Activated CD4-positive, alpha-beta T cell treated with anti-CD3 and anti-CD28 coated beads, Interleukin-2, amount 50 U/mL, for 16 hours (primary cell): ENCODE measurements around the gene PDF.

ENCODE experiments used
- DNase-seq: peaks from one replicate; pipeline ENCODE4 v3.0.0-alpha.2; 2020

Gene PDF

DNA sequence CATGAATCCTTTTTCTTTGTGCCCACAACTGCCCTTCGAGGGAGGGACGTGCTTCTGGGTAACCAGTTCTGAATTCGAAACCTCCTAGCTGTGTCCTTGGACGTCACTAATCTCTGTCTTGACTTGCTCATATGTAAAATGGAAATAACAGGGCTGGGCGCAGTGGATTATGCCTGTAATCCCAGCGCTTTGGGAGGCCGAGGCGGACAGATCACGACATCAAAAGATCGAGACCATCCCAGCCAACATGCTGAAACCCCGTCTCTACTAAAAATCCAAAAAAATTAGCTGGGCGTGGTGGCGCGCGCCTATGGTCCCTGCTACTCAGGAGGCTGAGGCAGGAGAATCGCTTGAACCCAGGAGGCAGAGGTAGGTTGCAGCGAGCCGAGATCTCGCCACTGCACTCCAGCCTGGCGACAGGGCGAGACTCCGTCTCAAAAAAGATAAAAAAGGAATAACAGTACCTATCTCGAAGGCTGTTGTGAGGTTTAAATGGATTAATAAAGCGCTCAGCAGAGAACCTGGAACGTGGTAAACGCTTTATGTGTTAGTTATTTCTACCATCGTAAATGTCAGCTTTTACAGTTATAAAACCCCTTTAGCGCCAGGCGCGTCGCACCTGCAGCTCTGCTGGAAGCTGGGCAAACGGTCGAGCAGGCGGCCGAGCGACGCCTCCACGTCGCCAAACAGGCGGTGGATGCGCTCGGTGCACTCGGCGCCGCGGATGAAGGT, 8.3 kb upstream of the PDF start:
- no peak for DNase-seq

- DNase-seq = no peak
These were observed 4.3 kb upstream of the PDF start for GRCh38 chr16:69334696-69335095.

GRCh38 chr16:69329369-69330285, 761 bp downstream of the PDF start:
- DNase-seq = peak; percentile 35

- peak; percentile 66 for DNase-seq
These were observed 1.5 kb downstream of the PDF start for GRCh38 chr16:69328854-69329316.

DNA sequence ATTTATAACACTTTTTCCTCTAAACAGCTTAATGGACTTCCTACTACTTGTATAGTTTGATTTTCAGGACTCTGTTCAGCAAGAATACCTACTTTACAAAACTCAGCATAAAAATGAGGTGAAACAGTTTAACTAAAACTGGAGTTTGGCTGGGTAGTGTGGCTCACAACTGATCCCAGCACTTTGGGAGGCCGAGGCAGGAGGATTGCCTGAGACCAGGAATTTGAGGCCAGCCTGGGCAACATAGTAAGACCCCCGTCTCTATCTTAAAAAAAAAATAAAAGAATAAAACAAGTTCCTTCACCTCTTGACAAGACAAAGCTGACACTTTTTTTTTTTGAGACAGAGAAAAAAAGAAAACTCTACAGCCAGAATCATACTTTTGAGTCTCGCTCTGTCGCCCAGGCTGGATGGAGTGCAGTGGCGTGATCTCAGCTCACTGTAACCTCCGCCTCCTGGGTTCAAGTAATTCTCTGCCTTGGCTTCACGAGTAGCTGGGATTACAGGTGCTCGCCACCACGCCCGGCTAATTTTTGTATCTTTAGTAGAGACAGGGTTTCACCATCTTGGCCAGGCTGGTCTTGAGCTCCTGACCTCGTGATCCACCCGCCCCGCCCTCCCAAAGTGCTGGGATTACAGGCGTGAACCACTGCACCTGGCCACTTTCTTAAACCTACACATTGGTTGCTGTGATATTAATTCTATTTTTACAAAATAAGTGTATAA, 2.6 kb downstream of the PDF start:
- no peak for DNase-seq

- no peak for DNase-seq
These were observed 4.1 kb downstream of the PDF start for GRCh38 chr16:69326172-69326873.

DNA sequence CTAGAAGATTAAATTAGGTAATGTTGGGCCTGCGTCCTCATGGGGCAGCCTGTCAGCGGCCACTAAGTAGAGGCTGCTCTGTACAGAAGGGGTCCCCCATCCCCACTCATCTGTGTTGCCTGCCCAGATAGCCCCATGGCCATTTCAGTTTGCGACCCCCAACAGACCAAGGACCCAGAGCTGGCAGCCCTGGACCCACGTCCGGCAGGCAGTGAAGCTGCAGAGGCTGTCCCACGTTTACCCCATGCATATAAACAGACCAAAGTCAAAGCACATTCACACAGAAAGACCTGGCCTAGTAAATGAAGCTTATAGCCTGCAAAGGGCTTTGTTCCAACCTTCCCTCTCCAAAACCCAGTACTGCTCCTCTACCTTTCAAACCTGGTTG, 4.6 kb downstream of the PDF start:
- DNase-seq = no peak

DNA sequence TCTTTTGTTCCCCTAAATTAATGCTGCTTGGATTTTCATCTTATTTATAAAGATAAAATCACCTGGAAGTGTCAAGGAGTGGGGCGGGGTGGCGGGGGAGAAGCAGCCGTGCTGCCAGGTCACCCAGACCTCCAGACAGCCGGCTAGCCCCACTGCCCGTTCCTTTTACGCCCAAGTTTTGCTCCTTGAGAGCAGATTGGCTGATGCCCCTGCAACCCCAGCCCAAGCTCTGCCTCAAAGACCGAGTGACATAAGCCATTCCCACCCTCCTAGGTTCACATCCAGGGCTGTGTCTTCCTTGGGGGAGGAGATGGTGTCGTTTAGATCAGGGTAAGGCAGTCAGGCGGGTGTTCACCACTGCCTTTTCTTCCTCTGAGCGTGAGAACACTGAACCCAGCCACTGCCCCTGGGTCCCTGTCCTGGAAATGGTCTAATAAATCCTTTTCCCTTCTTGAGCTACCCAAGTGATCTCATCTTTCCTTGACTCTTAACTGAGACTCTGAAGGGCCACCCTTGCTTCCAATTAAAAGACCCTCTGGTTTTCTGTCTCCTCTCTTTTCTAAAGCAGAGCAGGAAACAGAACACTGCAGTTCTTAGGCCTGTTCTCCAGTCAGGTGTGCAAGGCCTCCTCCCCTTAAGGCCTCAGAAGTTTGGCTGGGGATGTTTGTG, 5.7 kb downstream of the PDF start:
- DNase-seq = no peak

DNA sequence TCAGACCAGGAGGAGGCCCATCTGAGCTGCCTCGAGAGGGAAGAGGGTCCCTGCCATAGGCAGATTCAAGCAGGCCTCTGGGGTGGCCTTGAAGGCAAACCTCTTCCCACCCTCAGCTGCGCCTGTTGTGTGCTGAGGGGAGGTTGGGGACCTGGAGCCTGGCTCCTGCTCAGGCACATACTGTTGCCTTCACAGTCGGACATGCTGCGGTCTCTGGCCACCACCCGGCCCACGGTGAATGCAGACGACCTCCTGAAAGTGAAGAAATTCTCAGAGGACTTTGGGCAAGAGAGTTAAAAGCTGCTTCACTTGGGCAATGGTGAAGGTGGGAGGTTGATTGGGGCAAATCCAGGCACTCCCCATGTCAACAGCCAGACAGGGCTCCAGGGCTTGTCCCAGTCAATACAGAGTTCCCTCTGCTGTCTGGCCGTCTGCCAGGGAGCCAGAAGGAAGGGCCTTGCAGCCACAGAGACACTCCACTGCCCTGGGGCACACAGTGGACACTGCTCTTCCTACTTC, 6.3 kb downstream of the PDF start:
- DNase-seq = no peak

- no peak for DNase-seq
These were observed 7.0 kb downstream of the PDF start for GRCh38 chr16:69323415-69323814.

- DNase-seq = no peak
These were observed 8.0 kb downstream of the PDF start for GRCh38 chr16:69322343-69322742.

DNA sequence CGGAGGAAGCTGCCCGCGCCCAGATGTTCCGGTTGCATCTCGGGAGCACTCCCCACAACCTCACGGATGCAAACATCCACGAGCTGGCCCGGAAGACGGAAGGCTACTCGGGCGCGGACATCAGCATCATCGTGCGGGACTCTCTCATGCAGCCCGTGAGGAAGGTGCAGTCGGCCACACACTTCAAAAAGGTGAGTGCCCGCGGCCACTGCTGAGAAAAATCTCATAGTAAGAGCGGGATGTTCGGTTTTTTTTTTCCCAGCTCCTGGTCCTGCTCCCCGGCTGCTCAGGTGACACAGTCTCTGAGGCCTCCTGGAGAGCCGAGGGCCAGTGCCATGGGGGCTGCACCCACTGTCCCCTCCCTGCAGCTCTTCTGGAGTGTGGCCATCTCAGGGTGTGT, 9.3 kb downstream of the PDF start:
- no peak for DNase-seq

DNA sequence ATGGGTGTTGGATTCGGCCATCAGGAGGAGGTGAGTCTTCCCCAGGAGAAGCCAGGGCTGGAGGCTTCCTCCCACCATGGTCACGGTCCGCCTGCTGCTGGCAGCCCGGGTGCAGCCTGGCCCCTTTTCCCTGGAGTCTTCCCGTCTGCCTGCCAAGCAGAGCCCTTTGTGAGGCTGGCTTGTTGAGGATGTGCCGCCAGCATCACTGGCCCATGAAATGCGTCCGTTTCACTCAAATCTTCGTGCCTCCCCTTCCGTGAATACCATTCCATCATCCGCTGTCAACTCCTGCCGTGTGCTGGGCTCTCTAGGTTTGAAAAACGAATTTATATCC, 9.7 kb downstream of the PDF start:
- DNase-seq = no peak

DNA sequence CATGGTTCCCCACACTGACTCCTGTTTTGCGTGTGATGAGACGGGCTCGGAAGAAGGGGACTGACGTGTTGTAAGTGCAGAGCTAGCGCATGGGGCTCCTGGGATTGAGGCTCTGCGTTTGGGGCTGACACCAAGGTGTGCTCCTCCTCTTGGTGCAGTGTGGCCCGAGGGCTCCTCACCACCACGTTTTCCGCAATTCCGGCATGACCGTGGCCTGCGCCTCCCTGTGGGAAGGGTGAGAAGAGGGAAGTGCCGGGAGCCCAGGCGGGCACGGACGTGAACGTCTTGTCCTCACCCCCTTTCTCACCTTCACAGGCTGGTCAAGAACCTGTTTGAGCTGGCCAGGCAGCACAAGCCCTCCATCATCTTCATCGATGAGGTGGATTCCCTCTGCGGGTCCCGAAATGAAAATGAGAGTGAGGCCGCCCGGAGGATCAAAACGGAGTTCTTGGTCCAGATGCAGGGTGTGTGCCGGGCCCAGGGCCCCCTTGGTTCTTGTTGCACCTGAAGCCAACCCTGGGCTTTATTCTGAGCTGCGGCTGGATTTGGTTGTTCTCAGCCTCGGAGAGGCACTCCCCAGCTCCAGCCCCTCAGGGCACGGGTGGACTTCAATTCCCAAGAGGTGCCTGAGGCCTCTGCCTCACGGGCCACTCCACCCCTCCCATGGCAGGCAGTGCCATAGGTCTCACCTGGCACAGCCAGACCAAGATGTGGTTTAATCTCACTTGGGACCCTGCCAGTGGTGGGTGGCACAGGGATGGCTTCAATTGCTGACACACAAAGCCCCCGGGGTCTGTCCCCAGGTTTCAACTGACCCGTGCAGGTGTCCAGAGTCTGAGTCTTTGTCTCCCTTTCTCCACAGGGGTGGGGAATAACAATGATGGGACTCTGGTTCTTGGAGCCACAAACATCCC, 10.3 kb downstream of the PDF start:
- DNase-seq = no peak

DNA sequence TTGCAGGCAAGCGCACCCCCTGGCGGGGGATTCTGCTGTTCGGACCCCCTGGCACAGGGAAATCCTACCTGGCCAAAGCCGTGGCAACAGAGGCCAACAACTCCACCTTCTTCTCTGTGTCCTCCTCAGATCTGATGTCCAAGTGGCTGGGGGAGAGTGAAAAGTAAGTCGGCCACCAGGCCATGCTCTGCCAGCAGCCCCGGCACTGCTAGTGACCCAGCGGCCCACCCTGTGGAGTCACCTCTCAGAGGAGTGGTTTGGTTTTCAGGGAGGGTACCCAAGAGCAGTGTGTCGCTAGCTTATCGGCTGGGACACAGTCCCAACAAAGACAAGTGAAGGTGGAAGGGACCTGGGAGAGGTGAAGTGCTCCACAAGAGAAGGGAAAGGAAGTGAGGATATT, 11.0 kb downstream of the PDF start:
- DNase-seq = no peak

GRCh38 chr16:69318911-69319289, 11.5 kb downstream of the PDF start:
- DNase-seq = no peak

GRCh38 chr16:69318177-69318910, 12.0 kb downstream of the PDF start:
- no peak for DNase-seq

- DNase-seq = no peak
These were observed 13.8 kb downstream of the PDF start for GRCh38 chr16:69316595-69317034.

GRCh38 chr16:69315486-69316311, 14.7 kb downstream of the PDF start:
- no peak for DNase-seq
